T47D (cell line): ENCODE results near the gene MYO18B.

ENCODE experiments used
- DNase-seq, 2 experiments: peaks; one replicate each; pipeline versions ENCODE4 v3.0.0 to v3.0.0-alpha.2; 2011 to 2012; ENCODE audit warnings: low read depth in 1 of 2, low spot score in 1 of 2
- JUND ChIP-seq: IDR thresholded peaks from 2 replicates; pipeline ENCODE4 v1.6.1; 2012; ENCODE audit warnings: low read depth
- in situ Hi-C: cut with HindIII; loops from 2 replicates; pipeline ENCODE4 v1.10.0; 2016; ENCODE audit warnings: low sequenced_read_pairs, low pct_unique_long_range_greater_than_20kb

MYO18B gene

GRCh38 chr22:25759825-25760231 lies 17.8 kb downstream of the MYO18B start:
- no peak for DNase-seq
- TF ChIP-seq JUND, result no peak
- in situ Hi-C loops, result no loop called here

DNA sequence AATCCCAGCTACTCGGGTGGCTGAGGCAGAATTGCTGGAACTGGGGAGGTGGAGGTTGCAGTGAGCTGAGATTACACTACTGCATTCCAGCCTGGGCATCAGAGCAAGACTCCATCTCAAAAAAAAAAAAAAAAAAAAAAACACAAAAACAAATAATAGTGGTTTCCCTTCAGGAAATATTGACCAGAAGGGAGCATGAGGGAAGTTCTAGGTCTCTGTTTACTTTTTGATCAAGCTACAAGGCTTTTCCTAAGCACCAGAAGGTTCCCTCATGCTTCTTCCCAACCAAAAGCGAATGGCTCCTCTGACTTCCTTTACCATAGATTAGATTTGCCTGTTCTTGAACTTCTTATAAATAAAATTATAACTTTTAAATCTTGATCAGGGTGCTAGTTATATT lies 18.3 kb downstream of the MYO18B start:
- no peak for DNase-seq
- no peak for TF ChIP-seq JUND
- in situ Hi-C loops, result no loop called here

DNA sequence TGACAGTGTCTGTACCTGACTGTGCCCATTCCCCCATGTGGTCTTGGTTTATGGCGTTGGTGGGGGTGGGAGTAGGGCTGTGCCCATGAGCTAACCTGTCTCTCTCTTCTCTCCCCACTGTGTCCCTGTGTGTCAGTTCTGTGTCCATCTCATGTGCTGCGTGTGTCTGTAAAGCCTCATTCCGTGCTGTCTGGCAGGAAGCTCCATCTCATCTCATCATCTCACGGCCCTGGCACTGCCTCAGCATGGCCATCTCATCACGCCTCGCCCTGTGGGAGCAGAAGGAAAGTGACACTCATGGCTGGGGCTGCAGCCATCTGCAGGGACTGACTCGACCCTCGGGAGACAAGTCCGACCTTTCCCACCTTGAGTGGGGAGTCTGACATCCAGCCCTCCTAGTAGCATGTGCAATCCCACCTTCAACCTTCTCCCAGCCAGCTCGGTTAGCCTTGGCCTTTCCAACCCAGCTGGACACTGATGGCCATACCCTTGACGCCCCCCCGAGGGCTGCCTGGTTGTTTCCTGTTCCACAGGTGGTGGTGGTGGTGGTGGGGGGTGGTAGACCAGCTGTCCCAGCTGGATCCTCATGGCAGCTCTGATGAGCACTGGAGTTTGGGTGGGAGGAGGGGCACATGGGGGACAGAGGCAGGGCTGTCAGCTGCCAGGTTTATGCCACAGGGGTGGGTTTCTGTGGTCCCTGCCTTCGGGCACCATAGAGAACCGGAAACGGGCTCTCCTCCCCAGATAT lies 19.0 kb downstream of the MYO18B start:
- TF ChIP-seq JUND, result no peak
- in situ Hi-C loops, result no loop called here
- DNase-seq, result no peak

DNA sequence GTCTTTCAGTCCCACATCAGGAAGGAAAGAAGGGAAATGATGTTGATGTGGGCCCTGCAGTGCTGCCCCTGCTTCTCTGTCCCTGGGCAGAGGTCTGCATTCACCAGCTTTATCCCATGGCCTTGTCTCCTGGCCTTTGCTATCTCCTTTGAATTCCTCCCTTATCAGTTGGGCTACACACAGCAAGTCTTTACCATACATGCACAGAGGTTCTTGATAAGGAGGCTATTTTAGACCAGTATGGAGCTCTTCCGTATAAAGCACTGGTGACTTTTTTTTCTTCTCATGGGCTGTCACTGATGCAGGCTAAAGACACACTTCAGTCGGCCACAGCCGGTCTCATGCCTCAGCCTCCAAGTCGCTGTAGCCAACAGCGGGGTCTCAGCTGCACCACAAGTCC lies 20.2 kb downstream of the MYO18B start:
- in situ Hi-C loops, result no loop called here

GRCh38 chr22:25763239-25763777 lies 21.3 kb downstream of the MYO18B start:
- in situ Hi-C loops, result no loop called here
- no peak for TF ChIP-seq JUND
- no peak for DNase-seq

More for the DNA sequence above, 20.2 kb downstream of the MYO18B start:
- DNase-seq, result no peak
- TF ChIP-seq JUND, result no peak

GRCh38 chr22:25764270-25765015 lies 22.5 kb downstream of the MYO18B start:
- DNase-seq, result no peak
- in situ Hi-C loops, result no loop called here
- no peak for TF ChIP-seq JUND

DNA sequence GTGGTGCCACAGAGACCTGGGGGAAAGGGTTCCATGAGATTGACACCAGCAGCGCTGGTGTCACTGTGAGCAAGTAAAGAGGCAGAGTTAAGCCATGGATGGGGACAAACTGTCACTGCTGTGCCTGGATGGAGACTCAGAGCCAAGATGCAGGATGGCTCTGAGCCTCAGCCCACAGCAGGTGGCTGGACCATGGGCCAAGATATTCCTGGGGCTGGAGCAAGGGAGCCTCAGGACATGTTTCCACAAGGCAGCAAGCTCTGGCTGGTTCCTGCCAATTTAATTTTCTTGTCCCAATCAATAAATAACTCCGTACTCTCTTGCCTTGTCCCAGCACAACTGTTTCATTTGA lies 23.0 kb downstream of the MYO18B start:
- in situ Hi-C loops, result no loop called here
- TF ChIP-seq JUND, result no peak
- no peak for DNase-seq

- no peak for DNase-seq
- no peak for TF ChIP-seq JUND
- in situ Hi-C loops, result no loop called here
These were observed 23.8 kb downstream of the MYO18B start for GRCh38 chr22:25765801-25766200.

DNA sequence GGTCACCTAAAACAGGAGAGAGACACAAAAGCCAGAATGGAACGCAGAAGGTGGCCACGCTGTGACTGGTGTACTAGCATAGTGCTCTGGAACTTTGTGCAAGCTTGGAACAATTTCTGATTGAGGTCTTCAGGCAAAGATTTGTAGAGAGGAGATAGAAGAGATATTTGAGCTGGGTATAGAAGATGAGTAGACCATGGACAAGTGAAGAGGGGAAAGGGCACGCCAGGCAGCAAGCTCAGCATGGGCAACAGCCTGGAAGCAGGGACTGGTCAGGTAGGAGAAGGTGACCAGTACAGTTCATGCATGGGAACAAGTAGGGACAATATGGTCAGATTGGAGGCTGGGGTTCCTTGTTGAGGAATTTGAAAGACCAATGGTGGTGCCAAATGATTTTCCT lies 24.4 kb downstream of the MYO18B start:
- TF ChIP-seq JUND, result no peak
- no peak for DNase-seq
- in situ Hi-C loops, result no loop called here

GRCh38 chr22:25770333-25770732 lies 28.3 kb downstream of the MYO18B start:
- DNase-seq, result no peak
- in situ Hi-C loops, result no loop called here
- TF ChIP-seq JUND, result no peak

DNA sequence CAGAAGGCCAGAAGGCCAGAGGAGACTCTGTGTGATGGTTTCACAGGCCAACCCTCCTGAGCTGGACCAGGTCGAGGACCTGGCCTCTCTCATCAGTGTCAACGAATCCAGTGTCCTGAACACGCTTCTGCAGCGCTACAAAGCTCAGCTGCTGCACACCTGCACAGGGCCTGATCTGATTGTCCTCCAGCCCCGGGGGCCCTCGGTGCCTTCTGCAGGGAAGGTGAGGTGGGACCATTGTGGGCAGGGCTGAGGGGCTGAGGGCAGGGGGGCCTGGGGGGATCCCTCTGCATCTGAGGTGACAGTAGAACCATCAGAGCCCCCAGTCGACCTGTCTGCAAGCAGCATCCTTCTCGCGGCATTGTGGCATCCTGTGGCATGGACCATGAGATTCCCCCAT lies 30.3 kb downstream of the MYO18B start:
- TF ChIP-seq JUND, result no peak
- in situ Hi-C loops, result no loop called here
- no peak for DNase-seq

DNA sequence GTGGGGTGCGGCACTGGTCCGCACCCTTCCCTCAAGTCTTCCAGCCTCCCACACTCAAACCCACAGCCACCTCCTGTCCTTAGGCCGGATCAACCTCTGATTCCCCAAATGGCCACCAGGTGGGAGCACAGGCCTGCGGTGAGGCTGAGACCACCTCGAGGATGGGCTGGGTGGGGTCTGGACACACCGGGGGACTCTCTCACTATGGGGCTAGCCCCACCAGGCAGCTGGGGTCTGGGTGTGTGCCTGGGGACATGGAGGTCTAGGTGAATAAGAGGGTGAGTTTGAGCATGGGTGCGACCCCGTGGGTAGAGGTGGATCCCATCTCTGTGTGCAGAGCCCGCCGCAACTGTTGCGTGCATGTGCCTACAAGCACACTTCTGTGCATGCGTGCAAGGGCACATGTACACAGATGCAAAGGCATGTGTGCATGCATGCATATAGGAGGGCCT lies 32.6 kb downstream of the MYO18B start:
- no peak for TF ChIP-seq JUND
- in situ Hi-C loops, result no loop called here
- DNase-seq, result no peak

DNA sequence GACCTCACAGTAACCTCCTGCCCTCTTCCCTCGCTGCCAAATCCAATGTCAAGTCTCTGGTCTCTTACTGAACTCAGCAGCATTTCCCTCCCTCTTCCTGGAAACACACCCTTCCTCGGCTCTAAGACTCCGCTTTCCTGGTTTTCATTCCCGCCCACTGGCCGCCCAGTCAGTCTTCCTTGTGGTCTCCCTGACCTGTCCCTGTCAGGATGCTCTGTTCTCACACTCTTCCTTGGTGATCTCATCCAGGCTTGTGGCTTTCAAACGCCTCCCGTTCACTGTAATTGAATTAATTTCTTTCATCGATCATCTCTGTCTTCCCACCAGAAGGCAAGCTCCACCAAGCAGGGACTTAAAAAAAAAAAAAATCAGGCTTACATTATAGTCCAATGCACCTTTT lies 33.5 kb downstream of the MYO18B start:
- TF ChIP-seq JUND, result no peak
- in situ Hi-C loops, result no loop called here
- DNase-seq, result no peak

- DNase-seq, result no peak
- in situ Hi-C loops, result no loop called here
- no peak for TF ChIP-seq JUND
These were observed 35.4 kb downstream of the MYO18B start for GRCh38 chr22:25777411-25777810.
